Activated naive CD4-positive, alpha-beta T cell treated with Interleukin-2 at 50 U/mL for 16 hours (primary cell): ENCODE measurements around the gene TTLL13.
A peak's percentile ranks its signal among the peaks of the same experiment; 100 is the strongest.

Source experiments
- DNase-seq: peaks from one replicate; pipeline ENCODE4 v3.0.0-alpha.2; 2020

Gene TTLL13

DNA sequence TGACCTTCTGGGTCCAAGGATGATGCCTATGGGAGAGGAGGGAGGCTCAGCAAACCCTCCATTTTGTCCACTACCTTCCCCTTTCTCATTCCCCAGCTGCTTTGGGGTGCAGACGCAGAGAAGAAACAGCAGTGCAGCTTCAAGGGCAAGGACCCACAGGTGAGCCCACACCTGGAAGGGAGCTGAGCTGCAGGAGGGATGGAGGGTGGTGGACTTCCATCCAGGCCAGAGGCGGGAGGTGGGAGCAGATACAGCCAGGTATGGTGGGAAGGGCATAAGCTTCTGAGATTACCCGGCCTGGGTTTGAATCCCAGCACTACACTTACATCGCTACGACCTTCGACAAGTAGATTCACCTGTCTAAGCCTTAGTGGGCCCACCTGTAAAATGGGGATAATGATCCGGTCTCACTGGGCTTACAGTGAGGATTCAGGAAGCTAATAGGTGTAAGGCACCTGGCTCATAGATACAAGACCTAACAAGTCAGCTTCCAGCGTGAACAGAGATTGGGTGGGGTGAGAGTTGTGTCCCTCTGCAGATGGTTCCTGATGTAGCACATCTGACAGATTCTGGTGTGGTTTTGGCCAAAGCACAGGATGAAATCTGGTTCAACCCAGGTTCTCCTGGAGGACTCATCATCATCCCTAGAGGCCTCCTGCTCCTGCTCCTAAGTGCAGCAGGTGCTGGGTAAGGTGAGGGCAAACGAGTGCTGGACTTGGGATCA is 31.5 kb upstream of the TTLL13 start:
- DNase-seq, result no peak

DNA sequence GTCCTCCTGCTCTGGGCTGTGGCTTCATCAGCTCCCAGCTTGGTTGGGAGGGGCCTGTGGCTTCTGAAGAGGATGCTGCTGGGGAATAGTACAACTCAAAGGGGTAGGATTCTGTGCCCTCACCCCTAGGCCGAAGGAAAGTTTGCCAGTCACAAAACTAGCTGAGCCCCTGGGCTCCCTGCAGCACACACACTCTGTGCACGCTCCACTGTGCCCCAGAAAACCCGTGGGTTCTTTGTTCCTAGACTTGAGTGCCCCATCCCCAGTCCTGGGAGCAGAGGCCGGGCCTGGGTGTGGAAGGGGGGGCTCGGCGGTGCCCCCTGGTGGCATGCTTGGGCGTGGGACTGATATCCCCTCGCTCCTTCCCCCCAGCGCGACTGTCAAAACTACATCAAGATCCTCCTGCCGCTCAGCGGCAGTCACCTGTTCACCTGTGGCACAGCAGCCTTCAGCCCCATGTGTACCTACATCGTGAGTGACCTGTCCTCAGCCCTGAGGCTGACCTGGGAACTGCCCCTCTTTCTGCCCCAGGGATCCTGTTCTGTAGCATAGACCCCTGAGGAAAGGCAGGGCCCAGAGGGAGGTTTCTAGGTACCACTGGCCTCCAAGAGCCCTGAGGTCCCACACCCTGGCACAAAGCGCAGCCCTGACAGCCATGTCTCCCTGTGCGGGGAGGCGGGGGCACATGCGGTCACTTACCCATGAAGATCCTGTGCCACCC is 29.8 kb upstream of the TTLL13 start:
- DNase-seq, result peak; percentile 57

DNA sequence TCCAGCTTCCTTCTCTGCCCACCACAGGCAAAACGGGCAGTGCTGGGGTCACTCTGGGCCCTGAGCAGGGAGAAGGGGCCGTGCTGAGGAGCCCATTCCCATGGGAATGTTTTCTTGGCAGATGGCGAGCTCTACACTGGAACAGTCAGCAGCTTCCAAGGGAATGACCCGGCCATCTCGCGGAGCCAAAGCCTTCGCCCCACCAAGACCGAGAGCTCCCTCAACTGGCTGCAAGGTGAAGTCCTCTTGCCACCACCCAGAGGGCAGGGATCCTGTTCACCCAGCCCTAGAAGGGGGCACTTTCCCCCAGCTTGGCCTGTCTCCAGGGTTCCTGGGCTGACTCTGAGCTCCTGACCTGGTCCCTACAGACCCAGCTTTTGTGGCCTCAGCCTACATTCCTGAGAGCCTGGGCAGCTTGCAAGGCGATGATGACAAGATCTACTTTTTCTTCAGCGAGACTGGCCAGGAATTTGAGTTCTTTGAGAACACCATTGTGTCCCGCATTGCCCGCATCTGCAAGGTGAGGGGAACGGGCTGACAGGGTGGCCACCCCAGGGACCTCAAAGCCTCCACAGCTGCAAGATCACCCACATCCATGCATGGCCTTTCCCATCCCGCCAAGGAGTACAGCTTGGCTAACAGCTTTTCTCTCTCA is 28.0 kb upstream of the TTLL13 start:
- DNase-seq, result no peak

DNA sequence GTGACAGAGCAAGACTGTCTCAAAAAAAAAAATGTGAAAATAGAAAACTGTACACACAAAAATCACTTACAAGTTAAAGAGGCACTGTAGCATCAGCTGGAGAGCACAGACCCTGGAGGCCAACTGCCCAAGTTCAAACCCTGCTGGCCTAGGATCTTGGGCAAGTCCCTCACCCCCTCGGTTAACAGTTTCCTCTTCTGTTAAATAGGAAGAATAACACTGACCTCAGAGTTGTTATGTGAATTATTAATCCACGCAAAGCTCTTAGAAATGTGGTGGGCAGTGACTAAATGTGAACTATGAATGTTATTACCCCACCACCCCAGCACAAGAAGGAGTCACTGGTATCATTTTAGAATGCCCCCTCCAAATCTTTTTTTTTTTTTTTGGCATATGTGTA is 26.8 kb upstream of the TTLL13 start:
- DNase-seq, result no peak

DNA sequence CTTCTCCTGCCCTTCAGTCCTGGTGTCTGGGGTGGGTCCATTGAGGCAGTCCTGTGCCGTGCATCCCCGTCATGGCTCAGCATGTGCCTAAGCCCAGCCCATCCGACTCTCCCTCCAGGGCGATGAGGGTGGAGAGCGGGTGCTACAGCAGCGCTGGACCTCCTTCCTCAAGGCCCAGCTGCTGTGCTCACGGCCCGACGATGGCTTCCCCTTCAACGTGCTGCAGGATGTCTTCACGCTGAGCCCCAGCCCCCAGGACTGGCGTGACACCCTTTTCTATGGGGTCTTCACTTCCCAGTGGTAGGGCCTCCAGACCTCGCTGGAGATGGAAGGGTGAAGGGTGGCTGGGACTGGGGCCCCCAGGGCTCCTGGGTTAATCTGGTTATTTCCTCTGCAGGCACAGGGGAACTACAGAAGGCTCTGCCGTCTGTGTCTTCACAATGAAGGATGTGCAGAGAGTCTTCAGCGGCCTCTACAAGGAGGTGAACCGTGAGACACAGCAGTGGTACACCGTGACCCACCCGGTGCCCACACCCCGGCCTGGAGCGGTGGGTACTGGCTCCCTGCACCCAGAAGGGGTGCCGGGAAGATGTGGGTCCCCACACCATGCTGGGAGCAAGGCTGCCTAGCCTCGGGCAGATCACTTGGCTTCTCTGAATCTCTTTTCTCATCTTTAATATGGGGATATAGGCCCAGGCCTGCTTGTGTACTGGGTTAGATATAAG is 25.8 kb upstream of the TTLL13 start:
- no peak for DNase-seq

DNA sequence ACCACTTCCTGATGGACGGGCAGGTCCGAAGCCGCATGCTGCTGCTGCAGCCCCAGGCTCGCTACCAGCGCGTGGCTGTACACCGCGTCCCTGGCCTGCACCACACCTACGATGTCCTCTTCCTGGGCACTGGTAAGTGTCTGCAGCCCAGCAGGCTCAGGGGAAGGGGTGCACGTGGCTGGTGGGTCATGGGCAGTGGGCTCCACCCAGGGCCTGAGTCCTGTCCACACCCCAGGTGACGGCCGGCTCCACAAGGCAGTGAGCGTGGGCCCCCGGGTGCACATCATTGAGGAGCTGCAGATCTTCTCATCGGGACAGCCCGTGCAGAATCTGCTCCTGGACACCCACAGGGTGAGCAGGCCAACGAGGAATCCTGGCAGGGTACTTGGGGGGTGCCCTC is 24.3 kb upstream of the TTLL13 start:
- DNase-seq, result no peak

DNA sequence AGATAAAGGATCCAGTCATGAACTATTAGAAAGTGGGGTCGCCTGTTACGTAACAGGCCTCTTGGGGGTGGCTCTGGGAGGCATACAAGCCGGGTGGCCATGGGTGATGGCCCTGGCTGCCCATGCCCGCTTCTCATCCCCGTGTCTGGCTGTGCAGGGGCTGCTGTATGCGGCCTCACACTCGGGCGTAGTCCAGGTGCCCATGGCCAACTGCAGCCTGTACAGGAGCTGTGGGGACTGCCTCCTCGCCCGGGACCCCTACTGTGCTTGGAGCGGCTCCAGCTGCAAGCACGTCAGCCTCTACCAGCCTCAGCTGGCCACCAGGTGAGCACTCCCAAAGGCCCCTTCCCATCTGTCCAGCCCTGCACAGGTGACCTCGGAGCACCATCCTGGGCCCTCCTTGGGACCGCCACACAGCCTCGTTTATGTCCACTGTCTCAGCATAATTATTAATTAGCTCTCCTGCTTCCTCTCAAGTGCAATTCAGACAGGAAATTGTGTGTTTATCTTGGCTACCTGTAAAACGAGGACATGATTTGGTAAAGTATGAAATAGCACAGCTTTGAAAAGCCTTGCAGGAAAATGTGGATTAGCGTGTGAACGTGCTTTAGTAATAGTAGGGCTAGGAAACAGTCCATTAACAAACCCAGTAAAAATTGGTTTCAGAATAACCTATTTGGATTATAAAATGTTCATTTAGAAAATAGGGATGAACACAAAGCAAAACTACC is 23.7 kb upstream of the TTLL13 start:
- no peak for DNase-seq

DNA sequence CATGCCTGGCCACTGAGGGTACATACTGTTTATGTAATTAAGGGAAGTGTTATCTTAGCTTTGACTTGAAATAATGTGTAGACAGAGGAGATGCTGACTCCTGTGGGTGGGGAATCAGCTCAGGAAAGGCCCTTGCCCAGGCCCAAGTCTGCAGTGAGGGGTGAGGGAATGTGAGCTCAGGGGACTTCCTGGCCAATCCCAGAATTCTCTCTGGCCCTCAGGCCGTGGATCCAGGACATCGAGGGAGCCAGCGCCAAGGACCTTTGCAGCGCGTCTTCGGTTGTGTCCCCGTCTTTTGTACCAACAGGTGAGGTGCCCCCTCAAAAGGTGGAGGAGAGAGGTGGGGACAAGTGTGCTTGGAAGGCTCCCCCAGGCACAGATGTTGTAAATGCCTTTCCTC is 22.0 kb upstream of the TTLL13 start:
- DNase-seq, result no peak

DNA sequence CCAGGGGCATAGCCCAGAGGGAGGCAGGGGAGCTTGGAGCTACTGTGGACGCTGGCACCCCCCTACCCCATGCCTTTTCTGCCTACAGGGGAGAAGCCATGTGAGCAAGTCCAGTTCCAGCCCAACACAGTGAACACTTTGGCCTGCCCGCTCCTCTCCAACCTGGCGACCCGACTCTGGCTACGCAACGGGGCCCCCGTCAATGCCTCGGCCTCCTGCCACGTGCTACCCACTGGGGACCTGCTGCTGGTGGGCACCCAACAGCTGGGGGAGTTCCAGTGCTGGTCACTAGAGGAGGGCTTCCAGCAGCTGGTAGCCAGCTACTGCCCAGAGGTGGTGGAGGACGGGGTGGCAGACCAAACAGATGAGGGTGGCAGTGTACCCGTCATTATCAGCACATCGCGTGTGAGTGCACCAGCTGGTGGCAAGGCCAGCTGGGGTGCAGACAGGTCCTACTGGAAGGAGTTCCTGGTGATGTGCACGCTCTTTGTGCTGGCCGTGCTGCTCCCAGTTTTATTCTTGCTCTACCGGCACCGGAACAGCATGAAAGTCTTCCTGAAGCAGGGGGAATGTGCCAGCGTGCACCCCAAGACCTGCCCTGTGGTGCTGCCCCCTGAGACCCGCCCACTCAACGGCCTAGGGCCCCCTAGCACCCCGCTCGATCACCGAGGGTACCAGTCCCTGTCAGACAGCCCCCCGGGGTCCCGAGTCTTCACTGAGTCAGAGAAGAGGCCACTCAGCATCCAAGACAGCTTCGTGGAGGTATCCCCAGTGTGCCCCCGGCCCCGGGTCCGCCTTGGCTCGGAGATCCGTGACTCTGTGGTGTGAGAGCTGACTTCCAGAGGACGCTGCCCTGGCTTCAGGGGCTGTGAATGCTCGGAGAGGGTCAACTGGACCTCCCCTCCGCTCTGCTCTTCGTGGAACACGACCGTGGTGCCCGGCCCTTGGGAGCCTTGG is 21.3 kb upstream of the TTLL13 start:
- DNase-seq, result no peak

DNA sequence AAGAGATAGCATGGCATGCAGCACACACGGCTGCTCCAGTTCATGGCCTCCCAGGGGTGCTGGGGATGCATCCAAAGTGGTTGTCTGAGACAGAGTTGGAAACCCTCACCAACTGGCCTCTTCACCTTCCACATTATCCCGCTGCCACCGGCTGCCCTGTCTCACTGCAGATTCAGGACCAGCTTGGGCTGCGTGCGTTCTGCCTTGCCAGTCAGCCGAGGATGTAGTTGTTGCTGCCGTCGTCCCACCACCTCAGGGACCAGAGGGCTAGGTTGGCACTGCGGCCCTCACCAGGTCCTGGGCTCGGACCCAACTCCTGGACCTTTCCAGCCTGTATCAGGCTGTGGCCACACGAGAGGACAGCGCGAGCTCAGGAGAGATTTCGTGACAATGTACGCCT is 20.4 kb upstream of the TTLL13 start:
- no peak for DNase-seq

DNA sequence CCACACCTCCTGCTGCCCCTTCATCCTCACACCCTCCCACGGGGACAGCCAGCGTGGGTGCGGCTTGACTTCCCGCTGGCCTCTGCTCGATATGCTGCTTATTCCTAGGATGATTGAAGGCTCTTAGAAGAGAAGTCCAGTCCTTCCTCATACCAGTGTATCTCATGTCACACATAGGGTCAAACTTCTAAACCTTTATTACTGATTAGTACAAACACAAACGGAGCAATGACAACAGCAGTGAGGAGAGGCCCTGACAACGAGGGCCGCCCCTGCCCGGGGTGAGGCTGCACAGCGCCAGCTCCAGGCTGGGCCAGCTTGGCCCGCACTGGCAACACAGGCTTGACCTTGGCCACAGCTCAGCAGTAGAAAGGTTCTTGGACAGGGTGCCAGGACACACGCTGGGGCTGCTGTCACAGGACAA is 19.3 kb upstream of the TTLL13 start:
- DNase-seq, result no peak

DNA sequence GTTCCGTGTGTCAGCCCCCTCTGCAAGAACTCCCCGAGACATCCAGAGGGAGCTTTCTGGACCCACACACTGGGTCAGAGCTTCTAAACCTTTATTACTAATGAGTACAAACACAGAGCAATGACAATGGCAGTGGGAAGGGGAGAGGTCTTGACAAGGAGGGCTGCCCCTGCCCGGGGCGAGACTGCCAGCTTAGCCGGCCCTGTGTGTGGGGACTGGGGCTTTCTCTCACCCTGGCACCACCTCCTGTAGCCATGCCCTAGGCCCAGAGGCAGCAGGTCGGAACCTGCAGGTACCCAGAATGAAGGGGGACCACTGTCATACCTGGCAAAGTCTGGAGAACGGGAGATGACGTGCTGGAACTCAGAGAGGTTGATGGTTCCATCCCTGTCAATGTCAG is 18.7 kb upstream of the TTLL13 start:
- no peak for DNase-seq

DNA sequence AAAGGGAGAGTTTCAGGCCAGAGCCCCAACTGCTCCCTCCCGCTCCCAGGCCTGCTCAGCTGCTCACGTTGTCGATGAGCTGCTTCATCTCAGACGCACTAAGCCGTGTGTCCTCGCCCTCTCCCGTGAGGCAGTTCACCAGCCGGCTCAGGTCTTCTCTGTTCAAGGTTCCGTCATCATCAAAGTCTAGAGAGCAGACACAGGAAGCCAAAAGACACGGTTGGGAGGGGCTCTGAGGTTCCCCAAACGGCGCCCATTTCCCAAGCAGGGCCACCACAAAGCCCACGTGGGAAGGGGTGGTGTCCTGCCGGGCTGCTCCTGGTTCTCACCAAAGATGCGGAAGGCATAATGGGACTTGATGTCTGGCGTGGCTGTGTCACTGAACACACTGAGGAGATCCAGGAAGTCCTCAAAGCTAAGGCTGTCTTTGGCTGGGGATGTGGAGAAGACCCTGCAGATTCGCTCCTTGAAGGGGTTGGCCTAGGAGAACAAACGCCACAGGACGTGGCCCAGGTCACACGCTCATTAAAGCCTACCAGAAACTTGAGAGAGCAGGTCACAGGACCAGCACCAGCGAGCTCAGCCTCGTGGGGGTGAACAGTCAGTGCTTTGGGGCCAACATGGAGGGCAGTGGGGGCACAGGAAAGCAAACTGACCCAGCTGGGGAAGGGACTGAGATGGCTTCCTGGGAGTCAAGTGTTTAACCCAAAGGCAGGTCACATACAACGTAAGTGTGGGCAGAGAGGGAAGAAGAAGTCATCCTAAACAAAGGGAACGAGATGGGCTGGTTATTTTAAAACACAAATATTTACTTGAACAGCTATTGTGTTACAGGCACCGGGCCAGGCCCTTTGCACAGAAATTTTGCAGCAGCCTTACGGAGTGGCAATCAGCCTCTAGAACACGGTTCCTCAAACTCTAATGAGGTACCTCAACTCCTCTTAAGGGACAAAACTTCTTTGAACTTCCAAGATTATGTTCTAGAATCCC is 18.0 kb upstream of the TTLL13 start:
- peak; percentile 72 for DNase-seq

DNA sequence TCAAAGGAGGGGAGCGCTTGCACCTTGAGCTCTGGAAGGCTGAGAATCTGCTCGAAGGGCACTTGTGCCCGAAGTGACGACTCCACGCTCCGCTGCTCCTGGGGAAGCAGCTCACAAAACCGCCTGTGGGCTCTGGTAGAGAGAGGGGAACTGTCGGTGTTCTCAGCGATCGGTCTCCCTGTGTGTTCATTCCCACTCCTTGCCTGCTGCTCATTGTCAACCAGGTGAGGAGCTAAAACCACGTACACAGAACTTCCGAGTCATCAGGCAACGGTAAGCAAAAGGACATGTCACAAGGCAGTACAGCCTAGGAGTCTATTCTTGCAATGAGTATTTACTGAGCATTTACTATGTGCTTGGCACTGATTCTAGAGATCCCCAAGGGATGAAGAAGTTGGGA is 17.2 kb upstream of the TTLL13 start:
- DNase-seq, result no peak

DNA sequence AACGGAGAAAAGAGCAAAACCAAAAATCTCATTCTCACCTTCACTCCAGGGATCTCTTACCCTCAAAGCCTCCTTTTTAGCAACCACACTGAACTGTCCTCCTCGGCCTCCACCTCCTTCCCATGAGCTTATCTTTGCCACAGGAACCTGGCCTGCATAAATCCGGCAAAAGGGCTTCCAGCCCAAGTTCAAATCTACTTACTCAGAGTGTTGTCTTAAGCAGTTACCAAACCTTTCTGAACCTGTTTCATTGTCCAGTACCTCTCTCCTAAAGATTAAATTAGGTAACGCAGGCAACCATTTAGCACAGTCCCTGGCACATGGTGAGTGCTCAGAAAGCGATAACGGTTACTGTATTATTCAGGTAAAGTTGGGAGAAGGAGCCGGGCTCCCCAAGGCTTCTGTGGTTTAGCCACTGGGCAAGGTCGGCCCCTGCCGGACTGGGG is 16.4 kb upstream of the TTLL13 start:
- DNase-seq, result no peak

DNA sequence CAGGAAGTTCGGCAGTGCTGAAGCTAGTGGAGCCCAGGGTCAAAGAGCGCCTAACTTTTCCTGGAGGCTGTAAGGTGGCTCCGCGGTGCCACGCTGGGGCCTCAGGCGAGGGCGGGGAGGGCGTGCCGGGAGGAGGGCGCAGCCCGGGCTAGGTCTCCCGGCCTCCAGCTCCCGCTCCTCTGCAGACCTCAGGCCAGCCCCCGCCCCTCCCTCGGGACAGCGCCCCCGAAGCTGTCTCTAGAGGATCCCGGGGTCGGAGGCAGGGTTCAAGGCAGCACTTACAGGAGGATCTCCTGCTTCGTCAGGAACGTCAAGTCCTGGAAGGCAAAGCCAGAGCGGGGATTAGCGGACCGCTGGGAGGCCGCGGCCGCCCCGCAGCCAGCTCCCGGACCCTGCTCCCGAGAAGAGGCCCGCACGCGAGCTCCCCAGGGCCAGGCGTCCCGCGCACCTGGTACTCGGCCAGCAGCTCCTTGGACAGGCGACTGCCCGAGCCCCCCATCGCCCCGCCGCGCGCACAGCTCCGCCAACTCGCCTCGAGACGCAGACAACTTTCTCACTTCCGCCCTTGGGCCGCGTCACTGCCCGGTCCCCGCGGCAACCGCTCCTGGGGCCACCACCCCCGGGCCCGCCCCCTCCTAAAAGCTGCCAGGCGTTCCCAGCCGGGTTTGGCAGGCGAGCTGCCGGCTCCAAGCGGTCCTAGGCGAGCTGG is 15.8 kb upstream of the TTLL13 start, which contains the start of gene CIB1:
TSS of gene CIB1 (minus strand) at position 555 of the 709 bp plus-strand sequence. CDS start at position 499, 56 bp downstream.
- peak; percentile 98 for DNase-seq

DNA sequence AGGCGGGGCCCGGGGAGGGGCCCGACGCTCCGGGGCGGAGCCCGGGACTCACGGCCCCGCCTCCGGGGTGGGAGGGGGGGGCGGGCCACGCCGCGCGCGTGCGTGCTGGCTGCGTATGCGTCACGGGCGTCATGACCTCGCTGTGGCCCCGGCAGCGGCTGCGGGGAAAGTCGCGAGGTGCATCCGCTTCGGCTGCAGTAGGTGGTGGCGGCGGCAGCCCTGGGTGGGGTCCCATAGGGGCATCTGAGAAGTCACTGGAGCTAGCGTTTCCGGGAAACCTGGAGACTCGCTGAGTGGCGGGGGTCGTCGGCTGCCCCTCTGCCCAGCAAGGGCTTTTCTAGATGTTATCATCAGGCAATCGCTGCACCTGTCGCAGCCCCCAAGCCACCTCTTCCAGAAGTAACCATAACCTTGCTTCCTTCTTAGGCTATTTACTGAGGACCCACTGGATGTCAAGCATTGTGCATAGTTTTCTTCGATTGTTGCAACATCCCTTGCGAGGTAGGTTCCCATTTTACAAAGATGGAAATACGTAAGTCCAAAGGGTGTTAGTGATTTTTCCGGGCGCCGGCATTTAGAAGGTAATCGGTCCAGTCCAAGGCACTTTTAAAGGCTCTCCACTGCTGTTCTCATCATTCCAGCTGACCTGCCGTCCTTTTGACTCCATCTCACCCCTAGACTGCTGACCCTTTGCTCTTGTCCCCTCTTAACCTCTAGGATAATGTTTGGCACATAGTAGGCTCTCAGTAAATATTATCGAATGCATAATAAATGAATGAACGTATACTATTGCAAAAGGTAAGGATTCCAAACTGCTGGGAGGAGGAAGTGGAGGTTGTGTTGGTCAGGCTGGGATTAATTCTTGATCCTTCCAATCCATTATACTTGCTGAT is 15.0 kb upstream of the TTLL13 start, which contains the start of gene GDPGP1:
TSS of gene GDPGP1 (plus strand) at position 114 of the 893 bp plus-strand sequence. CDS start 6,700 bp downstream, outside the sequence.
- no peak for DNase-seq

DNA sequence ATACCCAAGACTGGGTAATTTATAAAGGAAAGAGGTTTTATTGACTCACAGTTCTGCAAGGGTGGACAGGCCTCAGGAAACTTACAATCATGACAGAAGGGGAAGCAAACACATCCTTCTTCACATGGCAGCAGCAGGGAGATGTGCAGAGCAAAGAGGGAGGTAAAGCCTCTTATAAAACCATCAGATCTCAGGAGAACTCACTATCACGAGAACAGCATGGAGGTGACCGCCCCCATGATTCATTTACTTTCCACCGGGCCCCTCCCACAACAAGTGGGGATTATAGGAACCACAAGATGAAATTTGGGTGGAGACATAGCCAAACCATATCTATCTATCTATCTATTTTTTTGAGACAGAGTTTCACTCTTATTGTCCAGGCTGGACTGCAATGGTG is 10.0 kb upstream of the TTLL13 start:
- no peak for DNase-seq
